K562 (cell line): ENCODE measurements around the gene ARL8A. TPM values are rescaled to one million over a fixed set of nuclear protein-coding genes. Genes with fewer than 3 reads are reported as not detected.

Source experiments
- C11orf30 ChIP-seq: fragments of 450-650 bp; IDR thresholded peaks from 2 replicates; pipeline ENCODE4 v1.6.1; 2016; ENCODE audit warnings: low read depth, mild to moderate bottlenecking
- CUX1 ChIP-seq: fragments of 200-800 bp; sonication (Bioruptor generic); IDR thresholded peaks from 2 replicates; pipeline ENCODE4 v1.6.1; 2016; ENCODE audit warnings: missing genetic modification characterization, missing compliant biosample characterization
- GTF2E2 ChIP-seq: fragments of 200-800 bp; sonication (Bioruptor generic); IDR thresholded peaks from 2 replicates; pipeline ENCODE4 v1.6.1; 2016; ENCODE audit warnings: missing genetic modification characterization, missing compliant biosample characterization
- HDAC3 ChIP-seq: fragments of 450-650 bp; IDR thresholded peaks from 2 replicates; pipeline ENCODE4 v1.6.1; 2018; ENCODE audit warnings: borderline replicate concordance, mild to moderate bottlenecking, moderate library complexity; ENCODE audit not compliant: partially characterized antibody
- HMG20A ChIP-seq: fragments of 450-650 bp; formaldehyde crosslinking; conservative IDR thresholded peaks from 2 replicates; pipeline ENCODE4 v1.4.0; 2020; ENCODE audit warnings: mild to moderate bottlenecking, mixed read lengths
- HNRNPLL ChIP-seq: fragments of 200-400 bp; formaldehyde crosslinking; IDR thresholded peaks from 2 replicates; pipeline ENCODE4 v1.6.1; 2017; ENCODE audit warnings: low read length, low read depth, mild to moderate bottlenecking; ENCODE audit not compliant: poor library complexity, severe bottlenecking
- KLF13 ChIP-seq: fragments of 450-650 bp; IDR thresholded peaks from 2 replicates; pipeline ENCODE4 v1.6.1; 2016; ENCODE audit warnings: missing genetic modification characterization, low read depth, mild to moderate bottlenecking, missing compliant biosample characterization, moderate library complexity, borderline replicate concordance
- MTA3 ChIP-seq: fragments of 450-650 bp; formaldehyde crosslinking; IDR thresholded peaks from 2 replicates; pipeline ENCODE4 v1.6.1; 2017; ENCODE audit warnings: mild to moderate bottlenecking, borderline replicate concordance
- PHF21A ChIP-seq: fragments of 450-650 bp; IDR thresholded peaks from 2 replicates; pipeline ENCODE4 v1.6.1; 2017; ENCODE audit warnings: low read depth, borderline replicate concordance
- POLR2A ChIP-seq: fragments of 450-650 bp; conservative IDR thresholded peaks from 2 replicates; pipeline ENCODE4 v1.6.1; 2016
- POLR2AphosphoS5 ChIP-seq: IDR thresholded peaks from 2 replicates; pipeline ENCODE4 v1.6.1; 2011; ENCODE audit warnings: mild to moderate bottlenecking, low read depth, low read length, moderate library complexity; ENCODE audit not compliant: control insufficient read depth, insufficient read depth
- POLR2G ChIP-seq: fragments of 200-400 bp; formaldehyde crosslinking; IDR thresholded peaks from 2 replicates; pipeline ENCODE4 v1.6.1; 2017; ENCODE audit warnings: low read depth, mild to moderate bottlenecking, antibody characterized with exemption, low read length, moderate library complexity
- RBM17 ChIP-seq: fragments of 200-400 bp; formaldehyde crosslinking; IDR thresholded peaks from 2 replicates; pipeline ENCODE4 v1.6.1; 2017; ENCODE audit warnings: low read depth, mild to moderate bottlenecking, low read length, borderline replicate concordance
- SIX5 ChIP-seq, 2 experiments: IDR thresholded peaks; 2 replicates each; pipeline ENCODE4 v1.6.1; 2011; ENCODE audit warnings: low read length in 2 of 2, borderline replicate concordance in 1 of 2, low read depth in 1 of 2, mild to moderate bottlenecking in 1 of 2, moderate library complexity in 1 of 2; ENCODE audit not compliant: insufficient read depth in 1 of 2
- SMARCA5 ChIP-seq: fragments of 450-650 bp; IDR thresholded peaks from 2 replicates; pipeline ENCODE4 v1.6.1; 2016
- ZKSCAN1 ChIP-seq: fragments of 150-350 bp; IDR thresholded peaks from 2 replicates; pipeline ENCODE4 v1.6.1; 2016; ENCODE audit warnings: low read depth, low read length
- ZNF124 ChIP-seq: sonication (generic); formaldehyde crosslinking; IDR thresholded peaks from 2 replicates; pipeline ENCODE4 v1.8.1; 2022; ENCODE audit warnings: missing genetic modification reagents
- ZNF354B ChIP-seq: fragments of 250-450 bp; sonication (Bioruptor Pico); IDR thresholded peaks from 2 replicates; pipeline ENCODE4 v1.4.0; 2020
- ZNF512 ChIP-seq: IDR thresholded peaks from 2 replicates; pipeline ENCODE4 v1.6.1; 2016; ENCODE audit warnings: missing genetic modification characterization, missing compliant biosample characterization
- ZNF695 ChIP-seq: fragments of 450-650 bp; formaldehyde crosslinking; IDR thresholded peaks from 2 replicates; pipeline ENCODE4 v1.4.0; 2020; ENCODE audit warnings: mild to moderate bottlenecking, moderate library complexity
- ZNF77 ChIP-seq: fragments of 250-450 bp; sonication (Bioruptor Pico); IDR thresholded peaks from 2 replicates; pipeline ENCODE4 v1.5.0; 2020
- polyA plus RNA-seq, 8 experiments: library from polyadenylated mRNA; depleted of rRNA in 4 of 8; stranded (reverse) in 5 of 8; unstranded in 3 of 8; fragments of >200 nt; fragmentation: Nextera tagmentation in 2 of 8; fragmentation: Illumina TruSeq in 1 of 8; extraction: Ambion mirVana in 2 of 8; extraction: Trizol in 1 of 8; gene quantifications; 2 replicates each; pipeline versions ENCODE4 v1.2.1 to v1.2.3, GENCODE V29; 2011 to 2014; ENCODE audit warnings: inconsistent platforms in 1 of 8, missing spikeins in 1 of 8
- total RNA-seq, 7 experiments: library from RNA; depleted of rRNA in 6 of 7; stranded (reverse); fragments of >200 nt in 6 of 7; fragmentation: Illumina TruSeq in 2 of 7; extraction: Trizol in 2 of 7; gene quantifications; 2 replicates each; pipeline versions ENCODE4 v1.2.1 to v1.2.3, GENCODE V29; 2011 to 2021; ENCODE audit warnings: low replicate concordance in 1 of 7
- TF ChIP-seq, protein P1 (sequence below): fragments of 450-650 bp; formaldehyde crosslinking; IDR thresholded peaks from 2 replicates; pipeline ENCODE4 v1.4.0; 2020; ENCODE audit warnings: mild to moderate bottlenecking, mixed read lengths

ARL8A gene
- total and polyA plus RNA-seq, 9 of the 15 experiments (the other 6 are each of a cell fraction or from before 2014, with no cell fraction given), result 0.17 to 27.3 (median 15.6) TPM

GRCh38 chr1:202154148-202154765 is 9.7 kb upstream of the ARL8A start (continued):
- TF ChIP-seq SIX5 (IDR thresholded peaks at IDR 0.05; ENCODE audit: borderline replicate concordance in 1 of 2, insufficient read depth in 1 of 2, low read depth in 1 of 2, low read length in 2 of 2), result no peak
- TF ChIP-seq SMARCA5, result no peak
- no peak for TF ChIP-seq PHF21A
- no peak for TF ChIP-seq ZNF77 (CRISPR knock-in tag)
- TF ChIP-seq ZKSCAN1, result no peak
- TF ChIP-seq ZNF695 (CRISPR knock-in tag), result no peak
- no peak for TF ChIP-seq HDAC3
- TF ChIP-seq ZNF512 (tag), result peak; percentile 50; the same call in 1 of the 2 replicates
- 0 out of 2 replicates have a peak, but pooled peaks have one; percentile 12 for TF ChIP-seq POLR2A
- TF ChIP-seq MTA3, result no peak
- no peak for TF ChIP-seq RBM17
- peak; percentile 41; the same call in 1 of the 2 replicates for TF ChIP-seq POLR2G
- no peak for TF ChIP-seq ZNF354B
- TF ChIP-seq, protein P1, sequence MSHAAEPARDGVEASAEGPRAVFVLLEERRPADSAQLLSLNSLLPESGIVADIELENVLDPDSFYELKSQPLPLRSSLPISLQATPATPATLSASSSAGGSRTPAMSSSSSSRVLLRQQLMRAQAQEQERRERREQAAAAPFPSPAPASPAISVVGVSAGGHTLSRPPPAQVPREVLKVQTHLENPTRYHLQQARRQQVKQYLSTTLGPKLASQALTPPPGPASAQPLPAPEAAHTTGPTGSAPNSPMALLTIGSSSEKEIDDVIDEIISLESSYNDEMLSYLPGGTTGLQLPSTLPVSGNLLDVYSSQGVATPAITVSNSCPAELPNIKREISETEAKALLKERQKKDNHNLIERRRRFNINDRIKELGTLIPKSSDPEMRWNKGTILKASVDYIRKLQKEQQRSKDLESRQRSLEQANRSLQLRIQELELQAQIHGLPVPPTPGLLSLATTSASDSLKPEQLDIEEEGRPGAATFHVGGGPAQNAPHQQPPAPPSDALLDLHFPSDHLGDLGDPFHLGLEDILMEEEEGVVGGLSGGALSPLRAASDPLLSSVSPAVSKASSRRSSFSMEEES, result no peak
- TF ChIP-seq GTF2E2 (tag), result no peak
- TF ChIP-seq CUX1 (CRISPR knock-in tag), result no peak
- peak; percentile 47; the same call in 1 of the 2 replicates for TF ChIP-seq POLR2AphosphoS5
- no peak for TF ChIP-seq C11orf30
- TF ChIP-seq HMG20A (CRISPR knock-in tag), result no peak
- no peak for TF ChIP-seq ZNF124 (CRISPR knock-in tag)
- TF ChIP-seq HNRNPLL, result no peak
- TF ChIP-seq KLF13 (tag), result no peak
